SKM-1 (cell line): ENCODE measurements around the gene CLDN5.

Experiments used
- DNase-seq: peaks from one replicate; lab custom pipeline; 2025; ENCODE audit not compliant: unreplicated experiment; lab: John Stamatoyannopoulos, UW

The CLDN5 gene

DNA sequence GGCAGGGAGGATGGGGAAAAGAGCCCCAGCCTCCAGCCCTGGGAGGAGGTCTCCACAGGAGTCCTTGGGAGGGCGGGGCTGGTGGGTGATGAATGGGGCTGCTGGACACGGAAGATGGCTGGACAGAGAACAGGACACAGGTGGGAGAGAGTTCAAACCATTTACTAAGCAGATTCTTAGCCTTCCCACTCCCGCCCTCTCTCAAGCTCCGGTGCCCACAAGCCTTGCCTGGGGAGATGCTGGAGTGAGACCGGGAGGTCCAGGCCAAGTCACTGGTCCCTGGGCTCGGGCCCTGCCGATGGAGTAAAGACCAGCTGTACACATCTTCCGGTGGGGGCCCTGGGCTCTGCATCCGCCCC lies 1.4 kb downstream of the CLDN5 start:
- no peak for DNase-seq

DNA sequence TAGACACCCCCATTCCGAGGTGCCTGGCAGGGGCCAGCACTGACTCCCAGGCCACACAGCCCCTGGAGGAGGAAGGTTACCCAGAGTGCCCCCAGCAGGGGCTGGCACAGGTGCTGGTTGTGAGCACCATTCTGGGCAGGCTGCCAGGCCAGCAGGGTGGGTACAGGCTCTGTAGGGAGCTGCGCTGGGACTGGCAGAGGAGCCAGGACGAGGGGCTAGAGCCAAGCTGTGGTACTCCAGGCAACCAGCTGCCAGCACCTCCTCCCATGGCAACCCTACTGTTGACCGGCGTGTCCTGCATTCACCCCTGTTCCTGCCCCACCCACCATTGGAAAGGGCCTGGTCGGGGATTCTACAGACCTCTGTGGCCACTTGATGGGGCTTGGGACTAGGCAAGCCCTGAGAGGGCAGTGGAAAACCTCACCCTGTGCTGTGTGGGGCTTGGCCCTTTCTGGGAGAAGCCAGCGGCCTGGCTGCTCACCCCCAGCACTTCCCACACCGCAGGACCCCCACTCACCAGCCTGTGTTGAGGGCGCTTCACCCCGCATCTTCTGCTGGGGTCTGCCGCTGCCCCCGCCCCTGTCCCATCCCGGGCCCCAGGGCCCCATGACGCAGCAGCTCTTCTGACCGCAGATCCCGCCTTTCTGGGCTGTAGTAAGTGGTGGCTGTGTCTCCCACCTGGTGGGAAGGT lies 1.9 kb downstream of the CLDN5 start:
- no peak for DNase-seq

DNA sequence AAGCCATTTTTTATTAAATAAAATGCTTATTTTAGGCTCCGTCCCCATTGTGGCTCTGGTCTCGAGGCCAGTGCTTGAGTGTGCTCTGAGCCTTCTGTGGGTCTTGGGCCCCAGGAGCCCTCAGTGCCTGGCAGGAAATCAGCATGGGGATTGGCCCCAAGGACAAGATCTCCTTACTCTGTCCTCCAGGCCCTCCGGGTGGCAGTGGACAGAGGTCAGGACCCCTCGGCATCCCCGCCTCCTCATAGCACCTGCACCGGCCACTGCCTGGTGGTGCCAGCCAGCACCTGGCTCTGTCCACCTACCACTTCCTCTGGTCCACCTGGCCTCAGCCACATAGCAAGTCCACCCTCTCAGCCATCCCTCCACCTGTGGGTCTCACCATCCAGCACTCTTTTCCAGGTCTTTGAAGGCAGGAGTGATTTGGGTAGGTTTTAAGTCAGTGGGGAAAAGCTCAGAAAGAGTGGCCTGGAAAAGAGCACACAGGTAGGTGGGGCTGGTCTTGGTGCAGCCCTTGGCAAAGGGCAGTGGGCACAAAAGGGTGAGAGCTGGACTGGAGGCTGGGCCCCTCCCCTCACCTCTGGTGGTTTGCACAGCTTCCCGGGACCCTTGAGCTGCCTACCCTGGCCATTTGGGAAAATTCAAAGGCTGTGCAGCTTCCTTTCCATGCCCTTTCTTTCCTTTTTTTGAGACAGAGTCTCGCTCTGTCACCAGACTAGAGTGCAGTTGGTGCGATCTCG lies 3.5 kb downstream of the CLDN5 start:
- no peak for DNase-seq

DNA sequence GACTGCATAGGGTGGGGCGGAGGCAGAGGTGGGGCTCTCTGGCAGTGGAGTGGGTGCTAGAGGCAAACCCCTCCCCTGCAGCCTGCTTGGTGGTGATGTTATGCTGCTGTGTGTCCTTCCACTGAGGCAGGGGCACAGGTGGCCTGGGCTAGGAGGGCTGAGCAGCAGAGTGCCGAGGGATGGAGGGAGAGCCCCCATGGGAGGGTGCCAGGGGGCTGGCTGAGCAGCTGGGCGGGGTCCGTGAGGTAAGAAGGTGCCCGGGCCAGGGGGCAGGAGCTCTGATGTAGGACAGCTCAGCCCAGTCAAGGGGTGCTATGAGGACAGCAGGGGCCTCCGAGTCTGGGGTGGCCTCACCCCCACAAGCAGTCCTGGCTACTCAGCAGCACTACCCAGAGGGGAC lies 4.2 kb downstream of the CLDN5 start:
- no peak for DNase-seq

DNA sequence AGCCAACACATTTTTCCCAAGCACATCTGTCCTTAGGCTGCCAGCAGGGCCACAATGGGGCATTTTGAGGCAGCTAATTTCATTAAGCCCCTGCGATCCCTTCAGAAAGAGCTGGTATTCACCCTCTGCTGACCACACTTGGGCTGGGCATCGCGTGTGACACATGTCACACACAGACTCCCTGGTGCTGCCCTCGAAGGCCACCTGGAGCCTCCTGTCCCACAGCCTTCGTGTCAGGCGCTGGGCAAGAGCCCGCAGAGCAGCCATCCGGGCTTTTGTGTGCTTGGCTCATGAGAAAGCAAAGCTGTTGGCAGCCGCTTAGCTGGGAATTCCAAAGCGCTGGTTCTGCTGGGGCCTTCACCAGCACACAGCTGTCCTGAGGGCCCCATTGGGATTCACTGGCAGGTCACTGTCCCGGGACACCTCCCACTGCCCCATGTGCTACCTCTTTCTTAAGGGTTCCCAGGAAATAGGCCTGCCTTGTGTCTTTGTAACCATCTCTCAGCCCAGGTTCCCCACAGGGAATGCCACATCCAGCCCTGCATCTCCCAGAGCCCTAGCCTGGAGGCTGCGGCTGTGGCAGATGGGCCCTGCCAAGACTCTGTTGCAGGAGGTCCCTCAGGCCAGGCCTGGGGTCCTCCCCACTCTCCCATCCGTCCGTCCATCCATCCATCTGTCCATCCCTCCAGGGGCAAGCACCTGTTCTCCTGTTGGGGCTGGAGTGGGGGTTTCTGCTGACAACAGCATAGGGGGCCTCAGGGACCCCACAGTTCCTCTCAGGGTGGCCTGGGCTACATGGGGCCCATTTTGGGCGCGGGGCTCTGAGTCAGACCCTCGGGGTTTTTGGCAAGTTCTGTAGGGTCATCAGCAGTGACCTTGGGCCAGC lies 4.9 kb downstream of the CLDN5 start:
- DNase-seq = no peak

DNA sequence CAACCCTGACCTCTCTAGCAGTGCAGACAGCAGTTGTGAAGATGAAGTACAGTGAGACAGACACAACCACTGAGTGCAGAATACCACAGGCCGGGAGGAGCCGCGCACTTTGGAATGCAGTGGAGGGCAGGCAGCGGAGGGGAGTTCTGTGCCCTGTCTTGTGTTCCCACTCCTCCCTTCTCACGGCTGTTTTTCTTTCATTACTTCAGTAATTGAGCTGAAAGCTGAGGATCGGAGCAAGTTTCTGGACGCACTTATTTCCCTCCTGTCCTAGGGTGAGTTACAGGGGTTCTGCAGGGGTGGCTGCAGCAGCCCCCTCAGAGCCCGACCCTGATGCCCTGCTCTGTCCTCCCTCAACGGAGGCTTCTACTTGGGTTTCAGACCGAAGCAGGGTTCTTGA lies 5.6 kb downstream of the CLDN5 start:
- no peak for DNase-seq

DNA sequence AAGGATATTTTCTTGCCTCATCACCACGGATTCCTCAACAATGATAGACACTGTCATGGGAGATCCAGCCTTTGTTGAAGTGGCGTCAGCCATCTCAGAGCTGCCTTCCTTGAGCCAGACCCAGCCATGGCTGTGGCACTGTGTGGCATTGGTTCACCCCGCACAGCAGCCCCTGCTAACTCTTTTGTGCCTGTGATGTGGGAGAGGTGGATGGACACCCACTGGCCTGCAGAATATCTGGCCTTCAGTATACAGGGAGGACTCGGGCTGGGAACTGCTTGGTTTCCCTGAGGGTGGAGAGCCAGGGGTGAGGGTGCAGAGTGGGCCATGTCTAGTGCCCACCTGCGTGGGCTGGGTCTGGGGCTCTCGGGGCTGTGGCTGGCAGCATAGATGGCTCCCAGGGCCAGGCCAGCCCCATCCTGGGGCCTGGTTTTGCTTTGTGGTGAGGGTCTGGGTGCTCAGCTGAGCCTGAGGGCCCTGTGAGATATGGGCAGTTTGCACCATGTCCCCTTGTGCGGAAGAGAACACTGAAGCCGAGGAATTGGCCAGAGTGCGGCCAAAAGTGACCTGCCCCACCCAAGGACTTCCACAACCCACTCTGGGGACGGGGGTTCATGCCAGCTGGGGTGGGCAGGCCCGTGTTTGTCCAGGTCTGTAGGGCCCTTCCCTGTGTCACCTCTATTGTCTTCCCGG lies 6.1 kb downstream of the CLDN5 start:
- DNase-seq = no peak

DNA sequence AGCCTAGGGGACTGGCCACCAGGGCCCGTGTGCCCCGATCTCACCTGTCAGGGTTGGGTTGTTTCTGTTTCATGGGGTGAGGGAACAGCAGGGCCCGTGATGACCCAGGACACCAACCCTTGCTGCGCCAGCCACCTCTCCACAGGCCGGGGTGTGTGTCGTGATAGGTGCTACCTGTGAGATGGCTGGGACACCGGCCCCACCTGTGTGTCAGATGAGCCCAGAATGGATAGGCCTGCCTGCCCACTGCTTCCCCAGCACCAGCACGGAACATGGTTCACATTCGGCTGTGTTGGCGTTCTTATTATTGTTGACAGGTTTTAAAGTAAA lies 7.1 kb downstream of the CLDN5 start:
- DNase-seq = no peak

DNA sequence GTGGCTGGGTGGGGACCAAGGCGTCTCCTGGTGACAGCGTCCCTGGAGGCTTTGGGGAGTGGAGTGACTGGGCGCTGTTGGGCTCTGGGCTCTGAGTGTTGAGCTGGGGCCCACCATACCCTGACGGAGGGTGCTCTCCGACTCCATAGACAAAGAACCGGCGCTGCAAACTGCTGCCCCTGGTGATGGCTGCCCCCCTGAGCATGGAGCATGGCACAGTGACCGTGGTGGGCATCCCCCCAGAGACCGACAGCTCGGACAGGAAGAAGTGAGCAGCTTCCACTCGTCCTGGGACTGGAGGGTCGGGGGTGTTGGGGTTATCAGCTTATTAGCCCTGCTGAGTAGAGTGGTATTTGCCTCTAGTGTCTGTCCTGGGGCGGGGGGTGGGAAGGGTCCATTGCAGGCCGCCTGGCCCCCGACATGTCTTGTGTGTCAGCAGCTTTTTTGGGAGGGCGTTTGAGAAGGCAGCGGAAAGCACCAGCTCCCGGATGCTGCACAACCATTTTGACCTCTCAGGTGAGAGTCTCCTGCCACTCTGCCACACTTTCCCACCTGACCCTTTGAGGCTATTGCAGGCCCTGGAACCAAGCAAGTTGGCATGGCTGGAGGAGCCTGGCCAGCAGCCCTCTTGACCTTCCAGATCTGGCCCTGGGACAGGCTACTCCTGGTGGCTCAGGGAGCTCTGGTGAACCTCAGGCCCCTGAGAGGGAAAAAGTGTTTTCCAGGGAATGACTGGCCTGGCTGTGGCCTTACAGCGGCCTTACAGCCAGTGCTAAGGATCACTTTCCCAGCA lies 7.6 kb downstream of the CLDN5 start:
- no peak for DNase-seq

DNA sequence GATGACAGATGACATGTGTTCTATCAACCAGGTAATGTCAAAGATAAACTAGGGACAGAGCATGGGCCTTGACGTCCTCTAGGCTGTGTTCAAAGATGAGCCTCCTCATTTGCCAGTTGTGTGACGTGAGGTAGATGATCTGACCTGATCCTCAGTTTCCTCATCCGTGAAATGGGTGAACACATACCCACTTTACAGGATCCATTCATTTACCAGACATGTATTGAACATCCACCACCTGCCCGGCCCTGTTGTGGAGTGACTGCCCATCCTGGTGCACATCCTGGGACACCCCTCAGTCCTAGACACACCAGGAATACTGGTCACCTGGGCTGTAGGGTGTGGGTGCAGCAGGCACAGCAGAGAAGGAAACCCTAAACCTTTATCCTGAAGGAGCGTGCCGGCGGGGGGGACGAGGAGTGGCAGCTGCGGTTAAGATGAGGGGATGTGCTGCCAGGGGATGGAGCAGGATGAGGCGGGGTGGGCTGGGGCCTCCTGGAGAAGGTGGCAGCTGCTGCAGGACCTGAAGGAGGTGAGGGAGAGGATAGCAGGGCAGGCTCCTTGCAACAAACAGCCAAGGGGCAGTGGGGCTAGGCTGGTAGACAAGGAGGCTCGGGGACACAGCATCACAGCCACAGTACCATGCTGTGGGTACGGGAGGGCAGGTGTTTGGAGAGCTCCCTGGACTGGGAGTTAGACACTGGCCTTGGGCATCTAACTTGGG lies 8.4 kb downstream of the CLDN5 start:
- DNase-seq = no peak

DNA sequence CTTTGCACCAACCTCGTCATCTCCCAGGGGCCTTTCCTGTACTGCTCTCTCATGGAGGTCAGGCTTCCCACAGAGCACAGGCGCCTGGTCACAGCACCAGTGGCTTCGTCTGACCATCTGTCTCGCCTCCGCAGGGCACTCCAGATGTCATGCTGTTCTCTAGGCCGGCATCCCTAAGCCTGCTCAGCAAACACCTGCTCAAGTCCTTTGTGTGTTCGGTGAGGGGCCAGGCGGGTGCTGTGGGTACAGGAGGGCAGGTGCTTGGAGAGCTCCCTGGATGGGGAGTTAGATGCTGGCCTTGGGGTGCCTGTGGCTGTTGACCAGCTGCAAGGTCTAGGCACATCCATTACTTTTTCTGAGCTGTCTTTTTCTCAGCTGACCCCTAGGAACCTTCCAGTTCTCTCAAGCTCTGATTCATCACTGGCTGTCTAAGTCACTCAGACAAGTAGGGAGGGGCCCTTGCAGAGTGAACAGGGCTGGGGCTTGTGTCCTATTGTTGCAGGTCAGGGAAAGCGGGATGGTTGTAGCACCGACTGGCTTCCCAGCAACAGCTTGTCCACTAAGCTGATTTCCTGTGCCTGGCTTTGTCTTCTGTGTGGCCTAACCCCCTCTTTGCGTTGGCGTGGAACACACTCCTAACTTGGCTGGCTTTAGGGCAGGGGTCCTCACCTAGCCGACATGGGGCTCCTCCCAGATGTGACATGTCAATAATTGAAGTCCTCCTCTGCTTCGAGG lies 9.2 kb downstream of the CLDN5 start:
- DNase-seq = no peak

DNA sequence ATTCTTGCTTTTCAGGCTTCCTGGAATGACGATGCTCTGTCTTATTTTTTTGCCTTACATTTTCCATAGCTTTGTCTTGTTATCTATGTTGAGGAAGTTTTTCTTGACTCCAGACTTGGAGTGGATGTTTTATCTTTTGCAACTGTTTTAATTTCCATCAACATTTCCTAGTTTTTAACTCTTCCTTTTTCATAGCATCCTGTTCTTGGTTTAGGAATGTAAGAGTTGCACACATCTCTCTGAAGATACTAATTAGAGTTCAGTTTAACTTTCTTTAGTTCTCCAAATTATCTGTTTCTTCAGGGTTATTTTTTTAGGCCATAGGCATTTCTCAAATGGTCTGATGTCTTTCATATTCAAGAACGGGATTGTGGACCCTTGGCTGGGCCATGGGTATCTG lies 10.4 kb downstream of the CLDN5 start:
- DNase-seq = no peak

DNA sequence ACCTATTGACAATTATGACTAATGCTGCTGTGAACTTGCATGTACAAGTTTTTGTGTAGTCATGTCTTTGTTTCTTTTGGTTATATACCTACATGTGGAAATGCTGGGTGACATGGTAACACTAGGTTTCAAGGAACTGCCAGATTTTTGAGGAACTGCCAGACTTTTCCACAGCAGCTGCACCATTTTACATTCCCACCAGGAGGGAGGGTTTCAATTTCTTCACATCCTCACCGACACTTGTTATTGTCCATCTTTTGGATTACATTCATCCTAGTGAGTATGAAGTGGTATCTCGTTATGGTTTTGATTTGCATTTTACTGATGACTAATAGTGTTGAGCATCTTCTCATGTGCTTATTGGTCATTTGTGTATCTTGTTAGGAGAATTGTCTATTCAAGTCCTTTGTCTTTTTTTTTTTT lies 13.3 kb downstream of the CLDN5 start:
- no peak for DNase-seq

DNA sequence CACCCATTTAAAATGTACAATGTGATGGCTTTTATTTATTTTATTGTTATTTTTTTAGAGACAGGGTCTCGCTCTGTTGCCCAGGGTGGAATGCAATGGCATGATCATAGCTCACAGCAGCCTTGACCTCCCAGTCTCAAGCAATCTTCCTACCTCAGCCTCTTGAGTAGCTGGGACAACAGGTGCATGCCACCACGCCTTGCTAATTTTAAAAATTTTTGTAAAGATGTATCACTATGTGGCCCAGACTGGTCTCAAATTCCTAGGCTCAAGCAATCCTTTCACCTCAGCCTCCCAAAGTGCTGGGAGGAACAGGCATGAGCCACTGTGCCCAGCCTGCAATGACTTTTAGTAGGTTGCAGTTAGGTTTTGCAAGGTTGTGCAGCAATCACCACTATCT lies 14.3 kb downstream of the CLDN5 start:
- DNase-seq = no peak

DNA sequence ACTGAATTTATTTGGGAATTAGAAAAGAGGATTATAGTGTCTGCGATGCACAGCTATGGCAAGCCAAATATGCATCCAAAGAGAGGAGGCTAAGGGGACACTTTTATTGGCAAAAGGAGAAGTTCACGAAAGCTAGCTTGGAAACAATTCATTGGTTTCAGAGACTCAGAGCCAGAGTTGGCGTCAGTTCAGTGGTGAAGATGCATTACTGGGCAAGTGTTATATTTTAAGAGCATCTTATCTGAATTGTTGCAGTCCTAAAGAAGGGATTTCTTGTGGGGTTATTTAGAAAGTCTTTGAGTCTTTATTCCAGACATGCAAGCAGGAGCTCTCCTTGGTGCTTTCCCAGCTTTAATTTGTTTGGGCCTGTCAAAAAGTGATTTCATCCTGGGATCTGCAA lies 15.0 kb downstream of the CLDN5 start:
- no peak for DNase-seq

DNA sequence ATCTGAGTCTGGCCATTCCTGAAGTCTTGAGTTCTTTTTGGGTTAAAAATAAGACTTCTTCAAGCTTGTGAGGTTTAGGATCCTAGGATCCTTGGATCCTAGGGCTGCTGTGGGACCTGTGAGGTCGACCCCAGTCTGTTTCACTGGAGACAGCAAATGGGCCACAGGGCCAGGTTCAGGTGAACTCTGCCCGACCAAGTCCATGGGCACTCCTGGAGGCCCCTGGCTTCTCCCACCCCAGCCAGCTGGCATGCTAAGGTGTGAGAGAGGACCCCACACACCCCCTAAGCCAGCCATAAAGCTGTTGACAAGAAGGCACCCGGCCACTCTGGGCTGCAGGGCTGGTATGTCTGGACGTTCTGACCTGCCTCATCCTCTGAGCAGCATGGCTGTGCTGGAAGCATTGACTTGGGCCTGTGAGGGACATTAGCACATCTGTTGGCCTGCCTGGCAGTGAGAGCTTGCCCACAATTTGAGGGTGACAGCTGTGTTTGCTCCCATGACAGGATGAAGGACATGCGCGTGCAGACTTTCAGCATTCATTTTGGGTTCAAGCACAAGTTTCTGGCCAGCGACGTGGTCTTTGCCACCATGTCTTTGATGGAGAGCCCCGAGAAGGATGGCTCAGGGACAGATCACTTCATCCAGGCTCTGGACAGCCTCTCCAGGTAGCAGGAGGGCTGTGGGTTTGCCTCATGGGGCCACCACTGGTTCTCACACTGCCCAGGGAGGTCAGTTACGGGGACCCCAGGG lies 16.0 kb downstream of the CLDN5 start:
- DNase-seq = no peak

DNA sequence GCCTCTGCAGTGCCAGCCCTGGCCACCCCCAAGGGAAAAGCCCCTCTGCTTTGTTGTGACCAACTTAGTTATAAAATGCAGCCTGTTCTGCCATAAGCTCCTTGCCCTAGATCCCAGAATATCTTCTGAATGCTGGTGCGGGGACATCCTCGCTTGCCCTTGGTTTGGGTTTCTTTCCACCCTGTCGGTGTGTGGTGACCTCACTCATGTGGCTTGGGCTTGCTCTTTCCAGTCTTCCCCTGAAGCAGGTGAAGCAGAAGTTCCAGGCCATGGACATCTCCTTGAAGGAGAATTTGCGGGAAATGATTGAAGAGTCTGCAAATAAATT lies 16.7 kb downstream of the CLDN5 start:
- DNase-seq = no peak

DNA sequence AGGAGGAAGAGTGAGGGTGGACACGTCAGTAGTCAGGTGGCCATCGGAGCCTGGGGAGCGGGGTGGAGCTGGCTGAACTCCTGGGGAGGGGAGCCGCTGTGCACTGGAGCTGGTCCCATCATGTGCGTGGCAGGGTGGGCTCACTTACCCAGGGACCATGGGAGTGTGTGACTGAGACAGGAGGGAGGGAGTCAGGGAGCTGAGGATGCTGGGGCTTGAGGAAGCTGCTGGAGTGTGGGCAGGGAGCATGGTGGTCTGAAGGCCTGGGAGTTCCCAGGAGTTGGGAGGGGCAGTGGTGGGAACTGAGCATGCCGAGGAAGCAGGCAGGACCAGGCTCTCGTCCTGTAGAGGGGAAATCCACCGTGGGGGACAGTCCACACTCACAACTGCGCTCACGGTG lies 18.0 kb downstream of the CLDN5 start:
- no peak for DNase-seq

DNA sequence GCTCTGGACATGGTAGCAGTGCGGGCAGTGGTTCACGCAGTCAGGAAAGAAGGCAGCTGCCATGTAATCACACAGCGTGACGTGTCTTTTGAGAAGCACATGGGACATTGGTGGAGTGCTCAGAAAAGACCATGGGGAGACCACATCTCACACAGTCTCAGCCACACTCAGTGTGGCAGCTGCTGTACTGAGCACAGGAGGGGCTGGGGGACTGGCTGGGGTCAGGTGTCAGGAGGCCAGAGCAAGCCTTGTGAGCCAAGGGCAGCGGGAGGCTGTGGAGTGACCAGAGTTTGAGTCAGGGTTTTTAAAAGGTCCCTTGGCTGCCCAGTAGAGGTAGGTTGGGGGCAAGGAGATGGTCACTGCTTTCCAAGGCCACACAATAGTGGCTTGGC lies 18.5 kb downstream of the CLDN5 start:
- no peak for DNase-seq
